ENCODE data around the gene CDC42.

GRCh38 chr1:22111115-22111514 lies 58.6 kb downstream of the CDC42 start:
- TF ChIP-seq CTCF (IDR thresholded peaks at IDR 0.05) (no peak), POLR2AphosphoS5 (IDR thresholded peaks at IDR 0.05) (no peak), POLR2A (IDR thresholded peaks at IDR 0.05) (no peak), EP300 (IDR thresholded peaks at IDR 0.05) (no peak)
